Thoracic aorta (tissue), 2 donors: ENCODE data around the gene HIC1. TPM values are rescaled to one million over a fixed set of nuclear protein-coding genes. Genes with fewer than 3 reads are reported as not detected.

Experiments used
- ATAC-seq: fragments of 150-250 bp; one replicate; pipeline ENCODE4 v1.8.0; 2017; ENCODE audit warnings: low read depth; ENCODE audit not compliant: insufficient number of reproducible peaks, low FRiP score
- DNase-seq: peaks from one replicate; pipeline ENCODE4 v3.0.0-alpha.2; 2020; ENCODE audit warnings: low spot score
- H3K27ac ChIP-seq, 2 donors: fragments of 200-600 bp; sonication (generic); 1 replicate in 1 of 2; 2 replicates in 1 of 2; pipeline ENCODE4 v1.5.1; 2016; ENCODE audit warnings: mild to moderate bottlenecking in 2 of 2, moderate library complexity in 2 of 2
- H3K27me3 ChIP-seq: fragments of 200-600 bp; sonication (generic); replicated peaks from 2 replicates; pipeline ENCODE4 v1.6.0; 2016; ENCODE audit warnings: mild to moderate bottlenecking; ENCODE audit not compliant: insufficient read depth
- H3K36me3 ChIP-seq: fragments of 200-600 bp; sonication (generic); one replicate; pipeline ENCODE4 v1.5.1; 2016
- H3K4me1 ChIP-seq, 2 donors: fragments of 200-600 bp; sonication (generic); 1 replicate in 1 of 2; 2 replicates in 1 of 2; pipeline versions ENCODE4 v1.5.1 to v1.6.0; 2016; ENCODE audit warnings: low read depth in 2 of 2, mild to moderate bottlenecking in 1 of 2; ENCODE audit not compliant: control insufficient read depth in 1 of 2
- H3K4me3 ChIP-seq: fragments of 200-600 bp; sonication (generic); 2 replicates; pipeline ENCODE4 v1.5.1; 2016; ENCODE audit warnings: mild to moderate bottlenecking
- H3K9me3 ChIP-seq: fragments of 200-600 bp; sonication (generic); 2 replicates; pipeline ENCODE4 v1.5.1; 2016
- CTCF ChIP-seq: fragments of 200-600 bp; sonication (generic); IDR thresholded peaks from one replicate; pipeline ENCODE4 v1.5.1; 2019; ENCODE audit warnings: antibody characterized with exemption
- total RNA-seq, 2 donors: library from RNA; depleted of rRNA; stranded (reverse); fragments of >200 nt; gene quantifications; one replicate each; pipeline versions ENCODE4 v1.1.0 to v1.2.3, GENCODE V29; 2016

Gene HIC1
- total RNA-seq, 2 donors from 2014 or later, result 38.3 to 53.9 TPM

DNA sequence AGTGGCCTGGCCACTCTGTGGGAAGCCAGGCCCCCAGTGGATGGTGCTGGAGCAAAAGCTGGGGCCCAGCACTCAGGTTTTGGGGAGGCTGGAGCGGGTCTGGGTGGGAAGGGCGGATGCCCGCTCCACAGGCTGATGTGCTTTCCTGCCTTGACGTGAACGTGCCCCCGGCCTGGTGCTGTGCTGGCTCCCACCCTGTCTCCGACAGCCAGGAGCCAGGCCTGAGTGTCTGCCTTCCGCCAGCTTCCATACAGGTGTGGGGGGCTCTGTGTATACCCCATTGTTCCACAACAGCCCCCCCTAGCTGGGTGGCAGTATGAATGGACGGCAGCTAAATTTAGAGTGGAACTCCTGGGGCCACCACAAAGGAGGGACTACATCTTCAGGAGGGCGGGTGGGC lies 20.0 kb downstream of the HIC1 start:
- no peak overlapping the region for H3K27ac ChIP-seq
- ATAC-seq, result no peak
- TF ChIP-seq CTCF, result no peak
- DNase-seq, result no peak
- peaks cover 32% of the 10 kb centered on the region for H3K36me3 ChIP-seq
- no peak overlapping the region for H3K4me3 ChIP-seq
- no peaks in the 10 kb centered on the region for H3K9me3 ChIP-seq
- no peaks in the 10 kb centered on the region for H3K4me1 ChIP-seq
- no peaks in the 10 kb centered on the region for H3K27me3 ChIP-seq

- no peaks in the 10 kb centered on the region for H3K27me3 ChIP-seq
- TF ChIP-seq CTCF, result no peak
- no peak overlapping the region for H3K4me3 ChIP-seq
- H3K9me3 ChIP-seq, result no peaks in the 10 kb centered on the region
- ATAC-seq, result no peak
- DNase-seq, result no peak
- peaks cover 31% of the 10 kb centered on the region for H3K36me3 ChIP-seq
- peak overlapping the region in 1 of 2 donors; percentile 40 for H3K27ac ChIP-seq
- H3K4me1 ChIP-seq, result no peaks in the 10 kb centered on the region
These were observed 20.6 kb downstream of the HIC1 start for GRCh38 chr17:2075336-2076086.

- H3K27ac ChIP-seq, result peak overlapping the region in 1 of 2 donors; percentile 40
- no peak overlapping the region for H3K4me3 ChIP-seq
- no peaks in the 10 kb centered on the region for H3K4me1 ChIP-seq
- H3K36me3 ChIP-seq, result peaks cover 32% of the 10 kb centered on the region
- no peak for TF ChIP-seq CTCF
- DNase-seq (no peak), ATAC-seq (no peak)
- H3K27me3 ChIP-seq, result no peaks in the 10 kb centered on the region
- H3K9me3 ChIP-seq, result no peaks in the 10 kb centered on the region
These were observed 21.4 kb downstream of the HIC1 start for GRCh38 chr17:2076087-2076984.

DNA sequence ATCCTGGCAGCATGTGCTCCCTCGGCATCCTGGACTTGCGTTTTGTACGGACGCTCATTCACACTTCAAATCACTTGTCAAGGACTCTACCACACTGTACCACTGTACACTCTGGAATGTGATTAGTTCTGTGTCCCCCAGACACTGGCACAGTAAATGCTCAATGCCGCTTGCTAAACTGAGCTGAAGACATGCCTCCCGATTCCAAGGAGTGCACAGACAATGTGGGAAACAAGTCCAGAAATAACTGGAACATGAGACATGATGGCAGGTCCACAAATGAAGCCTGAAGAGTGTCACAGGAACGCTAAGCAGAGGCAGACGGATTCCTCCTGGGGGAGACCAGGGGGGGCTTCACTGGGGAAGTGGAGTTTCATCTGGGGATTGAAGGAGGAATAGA lies 22.1 kb downstream of the HIC1 start:
- Histone ChIP-seq H3K4me1 (no peaks in the 10 kb centered on the region), H3K9me3 (no peaks in the 10 kb centered on the region), H3K27ac (no peak overlapping the region), H3K27me3 (no peaks in the 10 kb centered on the region), H3K36me3 (peaks cover 31% of the 10 kb centered on the region), H3K4me3 (no peak overlapping the region)
- DNase-seq (no peak), ATAC-seq (no peak)
- TF ChIP-seq CTCF, result no peak

- no peak for DNase-seq
- Histone ChIP-seq H3K4me1 (peaks cover 3 to 25% of the 10 kb centered on the region in 2 donors), H3K36me3 (peaks cover 33% of the 10 kb centered on the region), H3K27ac (no peak overlapping the region), H3K9me3 (no peaks in the 10 kb centered on the region), H3K27me3 (no peaks in the 10 kb centered on the region), H3K4me3 (no peak overlapping the region)
- no peak for TF ChIP-seq CTCF
- ATAC-seq, result no peak
These were observed 26.7 kb downstream of the HIC1 start for GRCh38 chr17:2081564-2081963.
